Activated effector memory CD4-positive, alpha-beta T cell treated with anti-CD3 and anti-CD28 coated beads, Interleukin-2, amount 50 U/mL, for 16 hours (primary cell): ENCODE results near the gene MRPL17.

Source experiments
- DNase-seq: peaks from one replicate; pipeline ENCODE4 v3.0.0-alpha.2; 2020

Gene MRPL17

GRCh38 chr11:6653097-6653496 is 30.0 kb downstream of the MRPL17 start:
- no peak for DNase-seq

- DNase-seq = no peak
Measured at GRCh38 chr11:6652182-6652581, 31.0 kb downstream of the MRPL17 start.

- DNase-seq = no peak
Measured at GRCh38 chr11:6650980-6651379, 32.2 kb downstream of the MRPL17 start.

- DNase-seq = no peak
Measured at GRCh38 chr11:6650104-6650503, 33.0 kb downstream of the MRPL17 start.

- DNase-seq = no peak
Measured at GRCh38 chr11:6648501-6648900, 34.6 kb downstream of the MRPL17 start.

GRCh38 chr11:6647836-6648235 is 35.3 kb downstream of the MRPL17 start:
- DNase-seq = no peak

- peak; percentile 72 for DNase-seq
Measured at GRCh38 chr11:6646918-6647679, 36.0 kb downstream of the MRPL17 start.

GRCh38 chr11:6646576-6646917 is 36.6 kb downstream of the MRPL17 start:
- no peak for DNase-seq

- DNase-seq = no peak
Measured at GRCh38 chr11:6646071-6646470, 37.1 kb downstream of the MRPL17 start.

- no peak for DNase-seq
Measured at GRCh38 chr11:6642957-6643356, 40.2 kb downstream of the MRPL17 start.

GRCh38 chr11:6640985-6641701 is 42.0 kb downstream of the MRPL17 start:
- no peak for DNase-seq

GRCh38 chr11:6640036-6640984 is 42.8 kb downstream of the MRPL17 start:
- no peak for DNase-seq

GRCh38 chr11:6638429-6638828 is 44.7 kb downstream of the MRPL17 start:
- no peak for DNase-seq

- no peak for DNase-seq
Measured at GRCh38 chr11:6637871-6638270, 45.3 kb downstream of the MRPL17 start.

- no peak for DNase-seq
Measured at GRCh38 chr11:6636480-6636879, 46.7 kb downstream of the MRPL17 start.

- no peak for DNase-seq
Measured at GRCh38 chr11:6635082-6635932, 47.8 kb downstream of the MRPL17 start.

GRCh38 chr11:6634534-6634933 is 48.6 kb downstream of the MRPL17 start:
- DNase-seq = no peak

GRCh38 chr11:6633422-6634408 is 49.4 kb downstream of the MRPL17 start:
- peak; percentile 56 for DNase-seq

GRCh38 chr11:6632116-6633073 is 50.7 kb downstream of the MRPL17 start:
- peak; percentile 60 for DNase-seq

- peak; percentile 45 for DNase-seq
Measured at GRCh38 chr11:6631361-6631890, 51.7 kb downstream of the MRPL17 start.
